K562 treated with DMSO at 1 percent for 4 hours (cell line): ENCODE data around the gene PARN. TPM values are rescaled to one million over a fixed set of nuclear protein-coding genes. Genes with fewer than 3 reads are reported as not detected.

Experiments used
- total RNA-seq: library from RNA; unstranded; fragments of 300-600 nt; gene quantifications from 2 replicates; pipeline ENCODE4 v1.2.3, GENCODE V29; 2022; ENCODE audit not compliant: insufficient read depth

PARN gene, protein sequence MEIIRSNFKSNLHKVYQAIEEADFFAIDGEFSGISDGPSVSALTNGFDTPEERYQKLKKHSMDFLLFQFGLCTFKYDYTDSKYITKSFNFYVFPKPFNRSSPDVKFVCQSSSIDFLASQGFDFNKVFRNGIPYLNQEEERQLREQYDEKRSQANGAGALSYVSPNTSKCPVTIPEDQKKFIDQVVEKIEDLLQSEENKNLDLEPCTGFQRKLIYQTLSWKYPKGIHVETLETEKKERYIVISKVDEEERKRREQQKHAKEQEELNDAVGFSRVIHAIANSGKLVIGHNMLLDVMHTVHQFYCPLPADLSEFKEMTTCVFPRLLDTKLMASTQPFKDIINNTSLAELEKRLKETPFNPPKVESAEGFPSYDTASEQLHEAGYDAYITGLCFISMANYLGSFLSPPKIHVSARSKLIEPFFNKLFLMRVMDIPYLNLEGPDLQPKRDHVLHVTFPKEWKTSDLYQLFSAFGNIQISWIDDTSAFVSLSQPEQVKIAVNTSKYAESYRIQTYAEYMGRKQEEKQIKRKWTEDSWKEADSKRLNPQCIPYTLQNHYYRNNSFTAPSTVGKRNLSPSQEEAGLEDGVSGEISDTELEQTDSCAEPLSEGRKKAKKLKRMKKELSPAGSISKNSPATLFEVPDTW
- total RNA-seq: 22.3 and 25.9 TPM in 2 replicates

GRCh38 chr16:14629919-14630619 is at the start of gene PARN:
Gene PARN, minus strand, starts transcription at chr16:14630260. Its CDS starts 135 bp downstream, at chr16:14630125.

GRCh38 chr16:14632693-14633569 is 2.9 kb upstream of the PARN start, which contains the start of gene BFAR:
Gene BFAR, plus strand, starts transcription at chr16:14632951. Its CDS starts 11,396 bp downstream, at chr16:14644347.

Other genes starting within 250 kb of the PARN start
- 26.3 and 35.5 TPM in 2 replicates for gene BFAR, start 2.7 kb upstream of the PARN start, total RNA-seq
- gene PLA2G10, start 64.0 kb upstream of the PARN start, total RNA-seq: not detected in 2 replicates
- 1.0 TPM in 1 of 2 replicates, not detected in the other for gene NPIPA3, start 73.2 kb upstream of the PARN start, total RNA-seq
- gene NPIPA2, start 112.3 kb upstream of the PARN start, total RNA-seq: 1.0 TPM in 1 of 2 replicates, not detected in the other
- 47.1 and 54.6 TPM in 2 replicates for gene NOMO1, start 203.5 kb upstream of the PARN start, total RNA-seq